ENCODE data around the gene CPB2. TPM values are rescaled to one million over a fixed set of nuclear protein-coding genes. Genes with fewer than 3 reads are reported as not detected.

CPB2 gene
- total RNA-seq, 1 donor: not detected

DNA sequence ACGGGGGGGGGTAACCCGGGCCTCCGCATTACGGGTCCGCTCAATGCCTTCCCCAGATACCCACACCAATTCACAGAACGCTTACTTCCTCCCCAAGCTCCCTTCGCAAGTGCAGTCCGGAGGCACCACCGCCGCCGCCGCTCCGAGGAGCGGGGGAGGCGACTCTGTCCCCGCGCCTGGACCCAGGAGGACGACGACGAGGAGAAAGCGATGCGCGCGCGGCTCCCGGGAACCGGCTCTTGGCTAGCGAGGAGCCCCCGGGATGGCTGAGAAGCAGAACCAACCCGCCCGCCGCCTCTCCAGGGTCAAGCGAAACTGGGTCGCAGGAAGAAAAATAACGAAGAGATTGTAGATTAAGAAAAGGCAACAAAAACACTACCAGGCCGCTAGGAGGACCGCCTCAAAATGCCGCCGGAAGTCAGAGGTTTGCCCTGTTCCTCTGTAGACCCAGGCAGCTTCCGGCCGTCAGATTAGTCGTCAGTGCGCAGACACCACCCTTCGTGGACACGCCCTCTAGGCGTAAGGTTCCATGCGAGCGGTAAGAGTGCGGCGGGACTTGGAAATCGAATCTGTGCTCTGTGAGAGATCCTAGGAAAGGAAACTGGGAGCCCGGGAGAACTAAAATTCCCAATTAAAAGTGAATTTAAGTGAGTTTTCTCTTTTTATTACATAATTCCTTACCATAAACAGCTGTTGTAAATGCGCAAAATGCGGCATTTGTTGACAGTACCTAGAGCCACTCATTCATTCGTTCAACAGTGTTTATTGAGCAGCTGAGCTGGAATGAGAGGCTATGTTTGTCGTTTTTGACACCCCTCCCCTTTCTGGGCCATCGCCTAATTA, 52.3 kb downstream of the CPB2 start, which contains the start of gene ZC3H13:
Gene ZC3H13 (minus strand): TSS at position 428 of the 843 bp plus-strand sequence. CDS start 7,239 bp downstream, outside the sequence.
- DNase-seq (ENCODE audit: insufficient read length, low spot score, missing footprints): peak; percentile 91
- no peaks in the 10 kb centered on the region for H3K9me3 ChIP-seq (ENCODE audit: low read depth, low read length)
- H3K4me1 ChIP-seq (ENCODE audit: insufficient read depth, low read length): peaks cover 23% of the 10 kb centered on the region
- H3K79me2 ChIP-seq (ENCODE audit: insufficient read depth, low read length): peaks cover 48% of the 10 kb centered on the region
- H3K27ac ChIP-seq (ENCODE audit: low read depth, low read length): peak within 1 kb of the TSS; percentile 88
- H3K4me3 ChIP-seq (ENCODE audit: insufficient read depth, low read length): peak within 1 kb of the TSS; percentile 94
- H4K20me1 ChIP-seq (ENCODE audit: insufficient read depth, low read length): peaks cover 9% of the 10 kb centered on the region
- H2AFZ ChIP-seq (ENCODE audit: low read length): peak within 1 kb of the TSS; percentile 99
- peak within 1 kb of the TSS; percentile 98 for H3K4me2 ChIP-seq (ENCODE audit: insufficient read depth, low read length)
- TF ChIP-seq, protein P1, sequence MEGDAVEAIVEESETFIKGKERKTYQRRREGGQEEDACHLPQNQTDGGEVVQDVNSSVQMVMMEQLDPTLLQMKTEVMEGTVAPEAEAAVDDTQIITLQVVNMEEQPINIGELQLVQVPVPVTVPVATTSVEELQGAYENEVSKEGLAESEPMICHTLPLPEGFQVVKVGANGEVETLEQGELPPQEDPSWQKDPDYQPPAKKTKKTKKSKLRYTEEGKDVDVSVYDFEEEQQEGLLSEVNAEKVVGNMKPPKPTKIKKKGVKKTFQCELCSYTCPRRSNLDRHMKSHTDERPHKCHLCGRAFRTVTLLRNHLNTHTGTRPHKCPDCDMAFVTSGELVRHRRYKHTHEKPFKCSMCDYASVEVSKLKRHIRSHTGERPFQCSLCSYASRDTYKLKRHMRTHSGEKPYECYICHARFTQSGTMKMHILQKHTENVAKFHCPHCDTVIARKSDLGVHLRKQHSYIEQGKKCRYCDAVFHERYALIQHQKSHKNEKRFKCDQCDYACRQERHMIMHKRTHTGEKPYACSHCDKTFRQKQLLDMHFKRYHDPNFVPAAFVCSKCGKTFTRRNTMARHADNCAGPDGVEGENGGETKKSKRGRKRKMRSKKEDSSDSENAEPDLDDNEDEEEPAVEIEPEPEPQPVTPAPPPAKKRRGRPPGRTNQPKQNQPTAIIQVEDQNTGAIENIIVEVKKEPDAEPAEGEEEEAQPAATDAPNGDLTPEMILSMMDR (IDR thresholded peaks at IDR 0.05; ENCODE audit: extremely low read depth, low read depth, low read length): peak; percentile 35
- no peaks in the 10 kb centered on the region for H3K36me3 ChIP-seq (ENCODE audit: insufficient read depth, low read length)
- no peaks in the 10 kb centered on the region for H3K27me3 ChIP-seq (ENCODE audit: insufficient read depth, low read length)

DNA sequence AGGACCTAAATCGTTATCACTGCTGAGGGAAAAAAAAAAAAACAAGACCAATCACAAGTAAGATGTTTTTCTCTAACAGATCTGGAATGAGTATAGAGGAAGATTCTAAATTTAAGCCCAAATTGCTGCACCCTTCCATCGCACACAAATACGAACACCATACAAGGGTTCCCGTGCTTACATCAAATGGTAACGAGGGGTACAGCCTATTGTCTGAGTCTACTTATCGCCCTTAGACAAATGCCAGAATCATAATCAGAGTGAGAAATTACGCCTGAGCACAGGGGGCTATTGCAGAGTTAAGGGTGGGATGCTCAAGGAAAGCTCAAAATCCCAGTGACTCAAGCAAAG, 52.9 kb downstream of the CPB2 start:
- H3K4me2 ChIP-seq (ENCODE audit: insufficient read depth, low read length): peak overlapping the region; percentile 98
- H3K4me3 ChIP-seq (ENCODE audit: insufficient read depth, low read length): peak overlapping the region; percentile 94
- no peak for DNase-seq (ENCODE audit: insufficient read length, low spot score, missing footprints)
- no peaks in the 10 kb centered on the region for H3K27me3 ChIP-seq (ENCODE audit: insufficient read depth, low read length)
- H3K27ac ChIP-seq (ENCODE audit: low read depth, low read length): peak overlapping the region; percentile 88
- no peaks in the 10 kb centered on the region for H3K36me3 ChIP-seq (ENCODE audit: insufficient read depth, low read length)
- H3K79me2 ChIP-seq (ENCODE audit: insufficient read depth, low read length): peaks cover 53% of the 10 kb centered on the region
- H2AFZ ChIP-seq (ENCODE audit: low read length): peak overlapping the region; percentile 99
- H3K9me3 ChIP-seq (ENCODE audit: low read depth, low read length): no peaks in the 10 kb centered on the region
- H3K4me1 ChIP-seq (ENCODE audit: insufficient read depth, low read length): peaks cover 23% of the 10 kb centered on the region
- TF ChIP-seq, protein P1 (IDR thresholded peaks at IDR 0.05; ENCODE audit: extremely low read depth, low read depth, low read length): no peak
- H4K20me1 ChIP-seq (ENCODE audit: insufficient read depth, low read length): peaks cover 11% of the 10 kb centered on the region

DNA sequence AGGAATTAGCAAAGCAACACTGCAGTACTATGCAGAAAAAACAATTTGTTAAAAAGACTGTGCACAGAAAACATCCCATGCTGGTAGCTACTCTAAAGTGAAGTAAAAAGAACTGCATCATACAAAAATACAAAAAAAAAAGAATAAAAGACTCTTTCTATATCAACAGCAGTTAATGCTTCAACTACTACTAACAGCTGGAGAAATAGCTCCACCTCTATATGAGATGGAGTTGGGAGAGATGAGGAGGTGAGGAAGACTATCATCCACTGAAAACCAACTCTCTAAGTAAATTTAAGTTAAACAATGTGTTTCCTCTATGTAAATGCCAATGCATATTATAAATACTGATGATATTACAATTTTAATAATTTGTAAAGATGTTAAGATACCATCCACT, 54.1 kb downstream of the CPB2 start:
- no peaks in the 10 kb centered on the region for H3K9me3 ChIP-seq (ENCODE audit: low read depth, low read length)
- no peak overlapping the region for H3K27ac ChIP-seq (ENCODE audit: low read depth, low read length)
- peak; percentile 5 for DNase-seq (ENCODE audit: insufficient read length, low spot score, missing footprints)
- peaks cover 11% of the 10 kb centered on the region for H4K20me1 ChIP-seq (ENCODE audit: insufficient read depth, low read length)
- TF ChIP-seq, protein P1 (IDR thresholded peaks at IDR 0.05; ENCODE audit: extremely low read depth, low read depth, low read length): no peak
- H3K27me3 ChIP-seq (ENCODE audit: insufficient read depth, low read length): no peaks in the 10 kb centered on the region
- H2AFZ ChIP-seq (ENCODE audit: low read length): no peak overlapping the region
- no peak overlapping the region for H3K4me3 ChIP-seq (ENCODE audit: insufficient read depth, low read length)
- peaks cover 23% of the 10 kb centered on the region for H3K4me1 ChIP-seq (ENCODE audit: insufficient read depth, low read length)
- no peaks in the 10 kb centered on the region for H3K36me3 ChIP-seq (ENCODE audit: insufficient read depth, low read length)
- H3K79me2 ChIP-seq (ENCODE audit: insufficient read depth, low read length): peaks cover 61% of the 10 kb centered on the region
- peak overlapping the region; percentile 98 for H3K4me2 ChIP-seq (ENCODE audit: insufficient read depth, low read length)

DNA sequence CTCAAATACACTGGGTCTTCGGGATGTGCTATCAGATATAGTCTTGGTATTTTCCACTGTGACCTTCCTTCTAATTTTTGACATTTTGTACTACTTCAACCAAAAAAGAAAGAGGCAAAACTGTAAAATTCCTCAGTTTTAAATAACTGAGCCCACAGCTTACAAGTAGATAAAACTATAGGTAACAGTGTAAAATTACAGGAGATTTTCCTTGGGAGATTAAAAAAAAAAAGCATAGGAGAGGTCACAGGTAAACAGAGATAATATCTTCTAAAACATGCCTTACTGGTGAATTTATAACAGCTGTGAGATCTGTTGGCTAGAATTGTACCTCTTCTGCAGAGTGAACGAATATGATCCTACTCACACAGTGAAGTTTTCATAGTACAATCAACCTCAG, 59.4 kb downstream of the CPB2 start:
- H4K20me1 ChIP-seq (ENCODE audit: insufficient read depth, low read length): peaks cover 10% of the 10 kb centered on the region
- DNase-seq (ENCODE audit: insufficient read length, low spot score, missing footprints): no peak
- no peaks in the 10 kb centered on the region for H3K9me3 ChIP-seq (ENCODE audit: low read depth, low read length)
- H3K4me2 ChIP-seq (ENCODE audit: insufficient read depth, low read length): no peak overlapping the region
- no peak overlapping the region for H3K27ac ChIP-seq (ENCODE audit: low read depth, low read length)
- H3K79me2 ChIP-seq (ENCODE audit: insufficient read depth, low read length): peaks cover 66% of the 10 kb centered on the region
- TF ChIP-seq, protein P1 (IDR thresholded peaks at IDR 0.05; ENCODE audit: extremely low read depth, low read depth, low read length): no peak
- no peaks in the 10 kb centered on the region for H3K36me3 ChIP-seq (ENCODE audit: insufficient read depth, low read length)
- no peak overlapping the region for H2AFZ ChIP-seq (ENCODE audit: low read length)
- H3K4me3 ChIP-seq (ENCODE audit: insufficient read depth, low read length): no peak overlapping the region
- peaks cover 10% of the 10 kb centered on the region for H3K4me1 ChIP-seq (ENCODE audit: insufficient read depth, low read length)
- no peaks in the 10 kb centered on the region for H3K27me3 ChIP-seq (ENCODE audit: insufficient read depth, low read length)

Data from osteoblast (primary cell).